GM19438 (cell line): ENCODE measurements around the gene DNAJB9.
"Not testable (repeated sequence)": the region's sequence is repeated elsewhere in the genome, so short reads cannot be mapped to it uniquely, and the experiment has no call there.

ENCODE experiments used
- ATAC-seq: cut with Tn5 transposase; IDR thresholded peaks from one replicate; pipeline ENCODE4 v1.9.1; 2021; ENCODE audit warnings: low read depth; ENCODE audit not compliant: unreplicated experiment

The DNAJB9 gene

DNA sequence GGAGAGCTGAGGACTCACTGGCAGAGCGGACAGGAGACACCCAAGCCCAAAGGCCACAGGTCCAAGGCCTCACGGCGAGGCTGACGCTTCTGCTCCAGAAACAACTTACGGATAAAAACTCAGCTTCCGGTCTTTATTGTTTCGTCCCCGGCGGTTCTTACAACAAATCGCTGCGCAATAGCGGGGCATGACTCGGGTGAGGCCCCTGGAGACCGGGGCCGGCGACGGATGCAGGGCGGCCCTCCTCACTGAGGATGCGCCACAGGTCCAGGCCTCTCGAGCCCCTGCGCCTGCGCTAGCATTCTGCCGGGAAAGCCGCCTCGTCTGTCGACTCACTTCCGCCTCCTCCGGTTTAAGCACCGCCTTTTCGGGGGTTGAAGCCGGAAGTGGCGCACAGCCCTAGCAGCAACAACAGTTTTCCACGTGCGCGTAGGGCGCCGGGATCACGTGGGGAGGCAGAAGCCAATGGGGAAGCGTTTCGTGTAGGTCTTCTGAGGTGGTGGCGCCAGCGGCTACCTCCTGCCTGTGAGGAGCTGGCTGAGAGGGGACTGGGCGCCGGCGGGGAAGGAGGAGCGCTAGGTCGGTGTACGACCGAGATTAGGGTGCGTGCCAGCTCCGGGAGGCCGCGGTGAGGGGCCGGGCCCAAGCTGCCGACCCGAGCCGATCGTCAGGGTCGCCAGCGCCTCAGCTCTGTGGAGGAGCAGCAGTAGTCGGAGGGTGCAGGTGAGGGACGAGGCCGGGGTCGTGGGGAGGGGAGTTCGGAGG lies at the start of gene DNAJB9, which contains the start of gene THAP5:
Gene DNAJB9, plus strand, starts transcription at position 494 of the 765 bp plus-strand sequence. CDS start 1,853 bp downstream, outside the sequence.
Gene THAP5, minus strand, starts transcription at position 326 of the 765 bp plus-strand sequence. Its CDS starts 137 bp downstream, at position 189.
- peak; percentile 90 for ATAC-seq

DNA sequence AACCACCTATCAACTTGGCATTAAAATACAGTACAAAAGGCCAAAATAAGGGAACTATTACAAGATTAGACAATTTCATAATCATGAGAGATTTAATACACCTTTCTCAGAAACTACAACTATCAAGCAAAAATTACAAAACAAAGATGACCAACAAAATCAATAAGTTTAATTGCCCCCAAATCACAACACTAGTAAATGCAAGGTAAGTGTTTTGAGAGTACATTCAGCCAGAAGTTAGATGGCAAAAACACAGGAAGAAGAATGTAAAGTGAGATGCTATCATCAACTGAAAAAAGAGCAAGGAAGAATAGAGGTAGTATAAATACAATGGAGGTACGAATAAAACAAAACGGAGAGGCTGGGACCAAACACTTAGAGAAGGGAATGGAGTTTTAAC lies 46.9 kb upstream of the DNAJB9 start:
- ATAC-seq: no peak

DNA sequence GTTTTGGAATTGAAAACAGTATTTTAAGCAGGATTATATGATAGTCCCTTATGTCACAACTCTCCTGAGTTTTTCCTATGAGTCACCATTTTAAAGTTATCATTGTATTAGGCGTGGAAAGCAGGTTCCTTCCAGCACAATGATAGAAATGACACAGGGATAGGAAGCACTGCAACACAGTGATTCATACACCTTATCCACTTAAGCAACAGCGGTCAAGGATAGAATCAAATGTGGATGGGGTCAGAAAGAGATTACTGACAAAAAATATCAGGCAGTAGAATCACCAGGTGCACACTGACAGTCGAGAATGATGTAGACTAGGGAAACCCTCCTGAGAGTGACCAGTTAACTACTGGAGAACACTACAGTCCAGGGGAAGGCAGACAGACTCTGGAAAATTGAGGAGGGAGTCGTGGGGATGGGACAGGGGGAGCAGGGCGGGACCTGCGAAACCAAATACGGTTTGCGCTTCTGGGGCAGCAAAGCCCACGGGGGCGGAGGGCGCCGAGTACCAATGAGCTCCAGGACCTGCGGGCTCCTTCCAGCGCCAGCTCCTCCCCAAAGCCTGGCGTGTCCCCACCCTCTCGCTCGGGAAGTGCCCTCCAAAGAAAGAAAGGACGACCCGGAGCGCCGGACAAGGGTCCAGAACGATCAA lies 44.2 kb upstream of the DNAJB9 start:
- peak; percentile 57 for ATAC-seq

DNA sequence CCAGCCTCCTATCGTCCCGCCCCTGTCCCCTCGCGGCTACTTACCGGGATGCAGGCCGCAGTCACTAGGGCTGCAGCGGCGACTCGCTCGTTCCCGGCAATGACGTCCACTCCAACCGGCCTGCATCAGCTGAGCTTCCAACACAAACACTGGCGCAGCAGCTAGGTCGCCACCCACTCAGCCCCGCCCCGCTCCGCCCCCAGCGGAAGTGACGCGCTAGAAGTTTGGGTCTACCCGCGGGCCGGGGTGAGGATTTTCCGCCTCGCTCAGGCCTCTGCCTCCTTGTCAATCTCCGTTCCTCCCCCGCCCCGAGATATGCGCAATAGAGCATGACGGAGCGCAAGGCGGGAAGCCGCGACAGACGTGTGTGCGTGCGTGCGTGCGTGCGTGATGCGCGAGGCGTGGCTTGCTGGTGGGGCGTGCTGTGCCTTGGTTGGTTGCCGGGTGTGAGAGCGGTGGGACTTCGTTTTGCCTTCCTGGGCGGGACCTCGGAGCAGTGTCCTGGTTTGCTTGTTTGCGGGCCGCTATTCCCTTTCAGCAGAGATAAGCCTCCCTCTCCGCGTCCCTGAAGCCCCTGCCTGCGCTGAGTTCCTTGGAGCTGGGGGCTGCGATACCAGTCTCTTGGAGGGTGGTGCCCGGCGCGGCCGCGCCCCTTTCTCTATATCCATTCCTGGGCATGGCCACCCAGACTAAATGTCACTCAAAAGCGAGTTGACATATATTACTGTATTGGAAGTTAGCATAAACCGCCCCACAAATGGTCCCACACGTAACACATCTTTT lies 43.5 kb upstream of the DNAJB9 start, which contains the start of gene PNPLA8:
Gene PNPLA8, minus strand, starts transcription at position 151 of the 783 bp plus-strand sequence. CDS start 10,644 bp downstream, outside the sequence.
- ATAC-seq: peak; percentile 93

DNA sequence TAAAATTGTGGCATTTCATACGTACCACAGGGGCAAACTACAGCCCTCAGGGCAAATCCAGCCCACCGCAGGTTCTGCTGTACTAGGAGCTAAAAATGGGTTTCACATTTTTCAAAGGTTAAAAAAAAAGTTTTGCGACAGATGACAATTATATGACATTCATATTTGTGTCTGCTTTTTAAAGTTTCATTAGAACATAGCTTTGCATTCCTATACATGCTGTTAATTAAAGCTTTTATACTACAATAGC lies 43.0 kb upstream of the DNAJB9 start:
- no peak for ATAC-seq

DNA sequence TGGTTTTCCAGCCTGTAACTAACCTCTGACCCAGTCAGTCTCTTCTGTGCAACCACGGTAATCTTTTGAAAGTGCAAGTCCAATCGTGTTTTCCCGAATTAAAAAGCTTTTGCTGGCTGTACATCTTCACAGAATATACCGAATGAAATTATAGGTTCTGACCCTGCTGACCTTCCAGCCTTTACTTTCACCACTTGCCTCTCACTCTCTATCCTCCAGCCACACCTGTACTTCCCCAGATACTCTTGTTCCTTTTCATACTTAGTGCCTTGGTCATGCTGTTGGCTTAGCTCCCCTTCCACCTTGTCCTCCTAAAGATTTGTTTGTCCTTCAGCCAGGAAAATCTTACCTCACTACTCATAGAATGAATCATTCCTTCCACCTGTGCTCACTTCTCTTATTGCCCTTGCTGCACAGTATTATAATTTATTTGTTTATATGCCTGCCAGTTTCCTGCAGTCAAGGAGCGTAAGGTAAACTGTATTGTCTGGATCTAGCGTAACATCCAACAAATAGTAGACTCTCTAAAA lies 41.4 kb upstream of the DNAJB9 start:
- no peak for ATAC-seq

DNA sequence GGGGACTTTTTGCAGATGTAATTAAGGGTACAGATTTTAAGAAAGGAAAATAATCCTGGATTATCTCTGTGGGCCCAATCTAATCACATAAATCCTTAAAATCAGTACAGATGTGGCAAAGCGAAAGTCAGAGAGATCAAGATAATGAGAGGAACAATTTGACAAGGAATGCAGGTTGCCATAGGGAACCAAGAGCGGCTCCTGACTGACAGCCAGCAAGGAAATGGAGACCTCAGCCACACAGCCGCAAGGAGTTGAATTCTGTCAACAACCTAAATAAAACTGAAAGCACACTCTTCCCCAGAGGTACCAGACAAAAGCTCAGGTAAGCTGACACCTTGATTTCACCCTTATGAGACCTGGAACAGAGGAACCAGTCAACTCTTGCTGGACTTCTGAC lies 40.3 kb upstream of the DNAJB9 start:
- no peak for ATAC-seq

DNA sequence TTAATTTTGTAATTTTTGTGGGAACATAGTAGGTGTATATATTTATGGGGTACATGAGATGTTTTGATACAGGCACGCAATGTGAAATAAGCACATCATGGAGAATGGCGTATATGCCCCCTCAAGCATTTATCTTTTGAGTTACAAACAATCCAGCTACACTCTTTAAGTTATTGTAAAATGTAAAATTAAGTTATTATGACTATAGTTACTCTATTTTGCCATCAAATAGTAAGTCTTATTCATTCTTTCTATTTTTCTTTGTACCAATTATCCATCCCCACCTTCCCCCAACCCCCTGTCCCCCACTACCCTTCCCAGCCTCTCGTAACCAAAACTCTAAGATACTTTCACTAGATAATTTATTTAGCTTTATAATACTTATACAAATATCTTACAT lies 36.0 kb upstream of the DNAJB9 start:
- no peak for ATAC-seq

DNA sequence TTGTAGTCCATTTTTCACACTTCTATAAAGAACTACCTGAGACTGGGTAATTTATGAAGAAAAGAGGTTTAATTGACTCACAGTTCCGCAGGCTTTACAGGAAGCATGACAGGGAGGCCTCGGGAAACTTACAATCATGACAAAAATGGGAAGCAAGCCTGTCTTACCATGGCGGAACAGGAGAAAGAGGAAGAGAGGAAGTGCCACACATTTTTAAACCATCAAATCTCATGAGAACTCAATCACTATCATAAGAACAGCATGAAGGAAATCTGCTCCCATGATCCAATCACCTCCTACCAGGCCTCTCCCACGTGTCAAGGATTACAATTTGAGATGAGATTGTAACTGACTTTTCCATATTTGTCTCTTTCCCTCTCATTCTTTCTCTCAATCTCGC lies 34.4 kb upstream of the DNAJB9 start:
- ATAC-seq: no peak

DNA sequence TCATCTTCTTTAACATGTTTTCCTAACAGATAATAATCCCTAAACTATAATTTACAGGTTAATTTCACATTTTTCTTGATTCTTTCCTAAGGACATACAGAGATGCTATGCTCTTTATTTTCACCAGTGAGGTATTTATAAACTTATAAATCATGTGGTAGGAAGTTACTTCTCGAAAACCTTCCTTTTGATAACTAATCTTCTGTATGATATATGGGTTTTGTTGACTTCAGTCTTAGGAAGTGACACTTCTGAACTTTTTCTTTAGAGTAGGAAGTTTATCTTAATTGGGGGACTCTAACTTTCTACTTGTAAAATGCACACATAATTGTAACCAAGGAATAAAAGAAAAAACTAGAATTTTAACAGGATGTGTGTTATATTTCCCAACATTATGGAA lies 33.9 kb upstream of the DNAJB9 start:
- ATAC-seq: no peak

DNA sequence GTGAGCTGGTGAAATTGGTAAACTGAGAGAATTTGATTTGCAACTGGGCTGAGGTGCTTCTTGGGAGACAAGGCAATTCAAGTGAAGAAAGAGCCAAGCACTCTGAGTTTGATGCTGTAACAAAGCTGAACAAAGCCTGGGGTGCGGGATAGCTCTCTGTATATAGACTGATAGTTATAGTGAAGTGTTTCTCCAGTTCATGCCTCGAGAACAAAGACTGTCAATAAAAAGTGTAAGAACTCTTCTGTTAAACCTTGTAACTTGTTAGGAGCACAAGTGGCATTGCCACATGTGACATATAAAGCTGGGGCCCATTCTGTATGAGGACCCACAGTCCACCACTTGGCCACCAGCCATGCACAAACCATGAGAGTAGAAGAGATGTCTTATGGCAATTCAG lies 32.4 kb upstream of the DNAJB9 start:
- ATAC-seq: no peak

DNA sequence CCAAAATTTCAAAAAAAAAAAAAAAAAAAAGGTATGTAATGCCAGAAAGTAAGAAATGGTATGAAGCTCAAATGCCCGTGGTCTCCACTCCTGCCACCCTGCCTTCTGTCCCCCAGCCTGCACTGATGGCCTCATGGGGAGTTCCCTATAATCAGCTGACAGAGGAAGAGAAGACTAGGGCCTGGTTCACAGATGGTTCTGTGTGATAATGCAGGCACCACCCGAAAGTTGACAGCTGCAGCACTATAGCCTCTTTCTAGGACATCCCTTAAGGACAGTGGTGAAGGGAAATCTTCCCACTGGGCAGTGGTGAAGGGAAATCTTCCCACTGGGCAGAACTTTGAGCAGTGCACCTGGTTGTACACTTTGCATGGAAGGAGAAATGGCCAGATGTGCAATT lies 31.4 kb upstream of the DNAJB9 start:
- ATAC-seq: not testable (repeated sequence)

DNA sequence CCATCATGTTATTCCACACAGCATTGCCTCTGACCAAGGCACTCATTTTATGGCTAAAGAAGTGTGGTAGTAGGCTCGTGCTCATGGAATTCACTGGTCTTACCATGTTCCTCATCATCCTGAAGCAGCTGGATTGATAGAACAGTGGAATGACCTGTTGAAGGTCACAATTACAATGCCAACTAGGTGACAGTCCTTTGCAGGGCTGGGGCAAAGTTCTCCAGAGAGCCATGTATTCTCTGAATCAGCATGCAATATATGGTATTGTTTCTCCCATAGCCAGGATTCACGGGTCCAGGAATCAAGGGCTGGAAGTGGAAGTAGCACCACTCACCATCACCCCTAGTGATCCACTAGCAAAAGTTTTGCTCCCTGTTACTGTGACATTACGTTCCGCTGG lies 31.0 kb upstream of the DNAJB9 start:
- ATAC-seq: not testable (repeated sequence)

DNA sequence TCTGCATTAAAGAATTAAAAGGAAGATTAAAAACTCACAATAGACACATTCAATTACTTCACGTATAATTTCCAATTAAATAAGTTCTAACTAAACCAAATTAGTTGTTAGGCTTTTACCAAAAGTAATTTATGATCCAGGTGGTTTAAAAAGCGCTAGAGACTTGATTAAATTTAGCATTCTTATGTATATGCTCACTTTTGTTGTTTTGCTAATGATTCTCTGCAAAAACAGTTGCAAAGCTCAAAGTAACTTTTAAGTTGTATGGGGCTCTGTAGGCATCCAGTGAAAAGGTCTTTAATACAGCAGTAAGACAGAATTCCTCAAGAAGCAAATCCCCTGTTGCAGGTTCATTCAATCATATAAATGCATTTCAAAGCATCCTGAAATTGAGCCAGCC lies 28.2 kb upstream of the DNAJB9 start:
- ATAC-seq: no peak

DNA sequence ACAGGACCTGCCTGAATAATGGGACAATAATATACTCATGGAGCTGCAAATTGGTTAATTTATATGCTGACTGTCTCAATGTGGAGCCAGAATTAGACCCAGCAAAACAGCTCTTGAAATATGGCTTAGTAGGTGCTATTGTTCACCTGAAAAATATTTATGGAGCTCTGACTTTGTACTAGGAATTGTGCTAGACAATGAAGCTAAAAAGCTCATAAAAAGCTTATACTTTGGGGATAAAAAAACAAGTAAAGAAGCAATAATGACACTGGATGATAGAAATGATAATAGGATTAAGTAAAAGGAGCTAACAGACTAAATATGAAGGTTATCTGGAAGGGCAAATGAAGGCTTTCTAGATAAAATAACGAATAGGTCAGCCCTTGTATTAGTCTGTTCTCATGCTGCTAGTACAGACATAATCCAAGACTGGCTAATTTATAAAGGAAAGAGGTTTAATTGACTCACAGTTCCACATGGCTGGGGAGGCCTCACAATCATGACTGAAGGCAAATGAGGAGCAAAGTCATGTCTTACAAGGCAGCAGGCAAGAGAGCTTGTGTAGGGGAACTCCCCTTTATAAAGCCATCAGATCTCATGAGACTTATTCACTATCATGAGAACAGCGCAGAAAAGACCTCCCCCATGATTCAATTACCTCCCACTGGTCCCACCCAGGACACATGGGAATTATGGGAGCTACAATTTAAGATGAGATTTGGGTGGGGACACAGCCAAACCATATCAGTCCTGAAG lies 21.4 kb upstream of the DNAJB9 start:
- not testable (repeated sequence) for ATAC-seq

DNA sequence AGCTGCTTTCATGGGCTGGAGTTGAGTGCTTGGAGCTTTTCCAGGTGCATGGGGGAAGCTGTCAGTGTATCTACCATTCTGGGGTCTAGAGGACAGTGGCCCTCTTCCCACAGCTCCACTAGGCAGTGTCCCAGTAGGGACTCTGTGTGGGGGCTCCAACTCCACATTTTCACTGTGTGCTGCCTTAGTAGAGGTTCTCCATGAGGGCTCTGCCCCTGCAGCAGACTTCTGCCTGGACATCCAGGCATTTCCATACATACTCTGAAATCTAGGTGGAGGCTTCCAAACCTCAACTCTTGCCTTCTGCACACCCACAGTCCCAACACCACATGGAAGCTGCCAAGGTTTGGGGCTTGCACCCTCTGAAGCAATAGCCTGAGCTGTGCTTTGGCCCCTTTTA lies 13.0 kb upstream of the DNAJB9 start:
- ATAC-seq: not testable (repeated sequence)

DNA sequence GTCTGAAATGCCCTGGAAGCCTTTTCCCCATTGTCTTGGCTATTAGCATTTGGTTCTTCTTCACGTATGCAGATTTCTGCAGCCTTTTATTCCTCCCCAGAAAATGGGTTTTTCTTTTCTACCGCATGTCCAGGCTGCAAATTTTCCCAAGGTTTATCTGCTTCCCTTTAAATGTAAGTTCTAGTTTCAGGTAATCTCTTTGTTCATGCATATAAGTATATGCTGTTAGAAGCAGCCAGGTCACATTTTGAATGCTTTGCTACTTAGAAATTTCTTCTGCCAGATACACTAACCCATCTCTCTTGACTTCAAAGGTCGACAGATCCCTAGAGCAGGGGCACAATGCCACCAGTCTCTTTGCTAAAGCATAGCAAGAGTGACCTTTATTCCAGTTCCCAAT lies 12.5 kb upstream of the DNAJB9 start:
- ATAC-seq: no peak

DNA sequence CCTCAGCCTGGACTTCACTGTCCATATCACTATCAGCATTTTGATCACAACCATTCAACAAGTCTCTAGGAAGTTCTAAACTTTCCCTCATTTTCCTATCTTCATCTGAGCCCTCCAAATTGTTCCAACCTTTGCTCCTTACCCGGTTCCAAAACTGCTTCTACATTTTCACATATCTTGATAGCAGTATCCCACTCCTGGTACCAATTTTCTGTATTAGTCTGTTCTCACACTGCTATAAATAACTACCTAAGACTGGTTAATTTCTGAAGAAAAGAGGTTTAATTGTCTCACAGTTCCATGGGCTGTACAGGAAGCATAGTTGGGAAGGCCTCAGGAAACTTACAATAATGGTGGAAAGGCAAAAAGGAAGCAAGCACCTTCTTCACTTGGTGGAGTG lies 12.1 kb upstream of the DNAJB9 start:
- ATAC-seq: no peak

DNA sequence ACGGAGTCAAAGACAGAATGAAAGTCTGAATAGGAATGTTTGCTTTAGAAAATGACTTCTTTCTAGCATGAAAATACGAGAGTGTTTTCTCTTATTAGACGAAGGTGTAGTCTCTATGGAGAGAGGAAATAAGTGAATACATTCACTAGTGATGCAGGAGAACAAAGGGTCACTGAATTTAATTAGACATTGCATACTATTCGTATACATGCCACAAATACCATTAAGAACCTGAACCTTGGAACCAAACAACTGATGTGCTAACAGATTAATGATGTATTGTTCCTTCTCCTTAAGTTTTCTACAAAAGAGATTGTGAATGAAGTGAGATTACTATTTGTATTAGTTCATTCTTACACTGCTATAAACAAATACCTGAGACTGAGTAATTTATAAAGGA lies 10.4 kb upstream of the DNAJB9 start:
- no peak for ATAC-seq

DNA sequence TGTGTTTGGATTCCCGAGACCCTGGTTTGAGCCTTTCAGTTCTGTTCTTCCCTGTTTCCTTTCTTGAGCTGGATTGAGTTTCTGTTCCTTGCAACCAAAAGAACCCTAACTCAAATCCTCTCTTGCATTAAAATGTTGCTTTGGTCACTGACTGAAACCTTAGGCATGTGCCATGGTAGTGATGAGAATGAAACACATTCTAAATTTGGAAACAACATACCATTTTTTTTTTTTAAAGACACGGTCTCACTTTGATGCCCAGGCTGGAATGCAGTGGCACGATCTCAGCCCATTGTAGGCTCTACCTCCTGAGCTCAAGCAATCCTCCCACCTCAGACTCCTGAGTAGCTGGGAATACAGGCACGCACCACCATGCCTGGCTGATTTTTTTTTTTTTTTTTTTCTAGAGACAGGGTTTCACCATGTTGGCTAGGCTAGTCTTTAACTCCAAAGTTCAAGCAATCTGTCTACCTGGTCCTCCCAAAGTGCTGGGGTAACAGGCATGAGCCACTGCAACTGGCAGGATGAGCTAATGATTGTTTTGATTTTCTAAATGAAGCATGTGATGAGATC lies 8.5 kb upstream of the DNAJB9 start:
- no peak for ATAC-seq
